ENCODE results near the gene CA12.
"Not testable (repeated sequence)": the region's sequence is repeated elsewhere in the genome, so short reads cannot be mapped to it uniquely, and the experiment has no call there.

CA12 gene

DNA sequence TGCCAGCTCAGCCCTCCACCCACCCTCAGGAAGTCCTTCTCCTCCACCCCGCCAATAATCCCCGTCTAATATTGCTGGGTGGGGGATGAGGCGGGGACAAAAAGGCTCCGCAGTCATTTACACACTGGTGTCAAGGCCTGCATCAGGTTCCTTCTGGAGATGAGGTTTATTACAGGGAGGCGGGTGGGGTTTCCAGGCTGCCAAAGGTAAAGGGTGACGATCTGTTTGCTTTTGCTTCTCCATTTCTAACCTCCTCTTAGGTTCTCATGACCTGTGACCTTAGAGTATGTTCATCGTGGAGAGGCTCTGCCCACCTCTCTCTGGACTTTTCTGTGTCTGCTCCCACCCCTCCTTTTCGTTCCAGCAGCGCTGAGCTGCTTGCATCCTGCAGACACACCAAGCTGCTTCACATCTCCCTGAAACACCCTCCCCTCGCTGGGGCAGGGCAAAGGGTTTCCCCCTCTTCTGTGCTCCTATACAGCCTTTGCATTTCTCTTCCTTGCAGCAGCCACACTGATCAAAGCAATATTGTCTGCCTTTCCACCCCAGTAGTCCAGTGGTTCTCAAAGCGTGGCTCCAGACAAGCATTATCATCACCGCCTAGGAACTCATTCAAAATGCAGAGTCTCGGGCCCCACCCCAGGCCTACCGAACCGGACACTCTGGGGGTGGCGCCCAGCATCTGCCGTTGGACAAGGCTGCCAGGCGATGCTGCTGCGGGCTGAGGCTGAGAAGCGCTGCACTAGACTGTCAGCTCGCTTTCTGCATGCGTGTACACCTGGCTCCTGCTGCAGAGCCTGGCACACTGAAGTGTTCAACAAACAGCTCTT is 26.6 kb downstream of the CA12 start:
- DNase-seq, result no peak

- no peak for DNase-seq
Measured at GRCh38 chr15:63353887-63354286, 27.8 kb downstream of the CA12 start.

GRCh38 chr15:63353261-63353660 is 28.4 kb downstream of the CA12 start:
- DNase-seq, result no peak

GRCh38 chr15:63352808-63353207 is 28.8 kb downstream of the CA12 start:
- DNase-seq, result no peak

DNA sequence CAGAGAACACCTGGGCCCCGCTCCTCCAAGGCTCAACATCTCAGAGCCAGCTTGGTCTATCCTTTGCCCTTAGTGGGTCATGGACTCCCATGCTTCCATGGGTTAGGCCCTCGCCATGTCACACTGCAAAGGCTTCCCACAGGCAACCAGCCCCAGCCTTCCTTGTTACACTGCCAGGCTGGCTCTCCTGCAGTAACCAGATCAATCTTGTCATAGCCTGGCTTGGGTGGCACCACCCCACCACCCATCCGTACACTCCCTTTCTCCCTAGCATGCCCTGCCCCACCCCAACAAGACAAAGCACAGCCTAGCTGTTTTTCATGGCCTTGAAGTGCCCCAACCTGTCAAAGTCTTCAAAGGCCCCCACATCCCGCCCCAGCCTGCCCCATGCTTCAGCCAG is 30.5 kb downstream of the CA12 start:
- DNase-seq, result no peak

GRCh38 chr15:63350178-63350621 is 31.4 kb downstream of the CA12 start:
- DNase-seq, result no peak

- no peak for DNase-seq
Measured at GRCh38 chr15:63349621-63350020, 32.0 kb downstream of the CA12 start.

GRCh38 chr15:63349156-63349555 is 32.5 kb downstream of the CA12 start:
- DNase-seq, result no peak

DNA sequence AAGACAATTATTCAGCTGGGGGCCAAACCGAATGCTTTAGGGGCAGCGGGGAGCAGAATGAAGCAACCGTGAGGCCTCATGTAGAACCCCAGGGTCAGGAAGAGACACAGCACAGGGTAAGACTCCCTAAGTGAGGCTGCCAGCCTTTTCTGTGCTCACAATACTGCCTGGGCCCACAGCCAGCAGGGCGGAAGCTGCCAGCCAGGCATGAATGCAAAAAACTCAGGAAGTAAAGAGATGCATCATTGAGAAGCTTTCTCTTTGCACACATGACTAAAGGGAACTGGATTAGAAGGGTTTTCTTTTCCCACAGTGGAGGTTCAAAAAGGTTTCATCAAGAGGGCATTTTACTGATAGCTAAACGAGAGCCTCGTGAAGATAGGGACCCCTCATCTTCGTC is 33.3 kb downstream of the CA12 start:
- DNase-seq, result no peak

- no peak for DNase-seq
Measured at GRCh38 chr15:63347074-63347857, 34.4 kb downstream of the CA12 start.

DNA sequence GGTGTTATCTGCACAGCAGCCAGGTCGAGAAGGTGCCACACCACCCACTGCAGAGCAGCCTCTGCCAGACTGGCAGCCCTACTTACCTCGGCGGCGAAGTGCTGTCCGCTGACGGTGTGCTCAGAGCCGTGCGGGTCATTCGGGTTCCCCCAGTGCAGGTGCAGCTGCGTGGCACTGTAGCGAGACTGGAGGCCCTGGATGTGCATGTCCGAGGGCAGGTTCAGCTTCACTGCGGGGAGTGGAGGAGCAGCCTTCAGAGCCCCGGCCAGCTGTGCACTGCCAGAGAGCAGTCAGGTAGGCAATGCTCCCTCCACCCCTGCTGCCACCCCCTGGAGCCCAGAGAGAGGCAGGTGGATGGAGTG is 36.3 kb downstream of the CA12 start:
- DNase-seq, result no peak

DNA sequence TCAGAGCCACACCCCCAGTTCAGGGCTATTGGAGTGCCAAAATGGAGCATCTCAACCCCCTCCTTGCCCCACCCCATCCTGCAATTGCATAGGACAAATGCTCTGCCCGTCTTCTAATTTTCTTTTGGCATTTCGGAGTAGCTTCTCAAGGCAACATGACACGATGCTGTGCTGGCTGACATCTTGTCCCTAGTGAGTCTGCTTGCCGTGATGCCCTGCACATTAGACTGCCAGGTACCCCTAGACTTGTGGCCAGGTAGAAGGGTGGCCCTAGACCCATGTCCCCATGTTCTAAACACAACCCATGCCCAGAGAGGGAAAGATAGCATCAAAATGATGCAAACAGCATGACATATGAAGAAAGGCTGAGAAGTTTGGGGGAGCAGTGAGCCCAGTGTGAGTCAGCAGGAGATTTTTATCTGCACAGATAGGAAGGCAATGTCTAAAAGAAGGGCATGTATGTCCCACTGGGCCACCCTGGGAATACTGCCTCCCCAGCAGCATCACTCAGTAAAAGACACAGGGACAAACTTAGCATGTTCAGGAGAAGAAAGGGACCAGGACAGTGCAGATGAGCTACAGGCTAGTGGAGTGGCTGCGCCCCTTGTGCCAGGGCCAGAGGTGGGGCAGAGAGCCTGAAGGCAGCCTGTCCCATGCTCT is 36.8 kb downstream of the CA12 start:
- DNase-seq, result no peak

- DNase-seq, result not testable (repeated sequence)
Measured at GRCh38 chr15:63342996-63343562, 38.6 kb downstream of the CA12 start.

DNA sequence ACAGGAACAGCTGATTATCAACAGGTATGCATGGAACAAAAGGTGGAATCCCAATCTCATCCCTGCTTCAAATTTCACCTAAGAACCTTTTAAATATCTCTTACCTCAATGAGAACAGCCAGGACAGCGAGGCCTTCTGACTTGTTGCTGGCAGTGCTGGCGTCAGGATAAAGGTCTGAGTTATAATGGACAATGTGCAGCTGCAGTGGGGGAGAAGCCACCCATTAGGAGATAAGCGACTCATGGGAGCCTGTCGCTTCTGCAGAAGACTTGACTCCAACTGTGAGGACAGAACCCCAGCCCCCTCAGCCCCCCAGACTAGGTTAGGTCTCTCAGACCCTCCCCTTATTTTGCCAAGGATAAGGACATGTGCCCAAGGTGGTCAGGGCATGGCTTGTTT is 39.7 kb downstream of the CA12 start:
- DNase-seq, result no peak

DNA sequence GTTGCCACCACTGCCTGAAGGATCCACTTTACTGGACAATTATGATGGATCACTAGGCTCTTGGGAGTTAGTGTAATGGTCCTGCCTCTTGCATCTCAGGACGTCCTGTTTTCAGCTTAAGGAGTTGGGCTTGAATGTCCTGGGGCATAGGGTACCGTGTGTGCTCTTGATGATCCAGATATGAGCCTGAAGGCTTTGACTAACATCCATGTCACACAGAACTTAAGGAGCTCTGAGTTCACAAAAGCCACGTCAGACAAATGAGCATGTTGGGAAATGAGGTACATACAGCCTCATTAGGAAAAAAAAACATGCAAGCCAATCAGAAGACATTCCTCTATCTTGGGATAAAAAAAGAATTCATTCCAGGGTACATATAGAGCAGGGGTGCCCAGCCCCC is 40.8 kb downstream of the CA12 start:
- no peak for DNase-seq

- no peak for DNase-seq
Measured at GRCh38 chr15:63340353-63340752, 41.3 kb downstream of the CA12 start.

- no peak for DNase-seq
Measured at GRCh38 chr15:63339836-63340235, 41.8 kb downstream of the CA12 start.

GRCh38 chr15:63339006-63339766 is 42.5 kb downstream of the CA12 start:
- no peak for DNase-seq

- DNase-seq, result no peak
Measured at GRCh38 chr15:63338170-63338569, 43.5 kb downstream of the CA12 start.

- DNase-seq, result no peak
Measured at GRCh38 chr15:63337046-63337445, 44.6 kb downstream of the CA12 start.

DNA sequence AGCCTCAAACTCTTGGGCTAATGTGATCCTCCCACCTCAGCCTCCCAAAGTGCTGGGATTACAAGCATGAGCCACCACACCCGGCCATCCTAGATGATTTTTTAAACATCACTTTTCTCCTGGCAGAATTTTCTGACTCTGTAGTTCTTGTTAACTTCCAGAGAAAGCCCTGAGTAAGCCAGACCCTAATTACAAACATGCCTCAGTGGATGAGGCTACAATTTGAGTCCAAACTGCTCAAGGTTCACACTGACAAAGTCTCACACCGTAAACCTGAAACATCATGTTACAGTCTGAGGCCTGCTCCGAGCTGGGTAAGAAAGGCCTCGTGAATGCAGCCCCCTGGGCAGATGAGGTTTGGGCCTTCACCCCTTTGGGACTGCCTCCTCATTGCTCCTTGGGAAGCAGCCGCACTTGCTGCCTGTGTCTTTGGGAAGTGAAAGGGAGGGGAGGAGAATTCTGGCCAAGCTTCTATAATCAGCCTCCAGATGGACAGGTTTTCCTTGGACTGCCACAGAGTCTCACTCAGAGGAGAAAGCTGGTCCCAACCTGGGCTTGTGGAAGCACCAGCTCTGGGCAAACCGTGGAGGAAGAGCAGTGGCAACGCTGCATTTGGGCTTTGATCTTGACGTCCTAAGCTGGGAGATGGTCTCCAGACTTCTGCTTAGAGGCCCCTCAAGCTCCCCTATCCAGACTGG is 46.0 kb downstream of the CA12 start:
- DNase-seq, result no peak

GRCh38 chr15:63334821-63335220 is 46.8 kb downstream of the CA12 start:
- DNase-seq, result no peak

Data from stimulated activated CD4-positive, alpha-beta T cell treated with anti-CD3 and anti-CD28 coated beads, Interleukin-2, amount 100 ng/mL, for 48 hours (primary cell).